GM12878 (cell line): ENCODE results near the gene SMC1B. TPM values are rescaled to one million over a fixed set of nuclear protein-coding genes. Genes with fewer than 3 reads are reported as not detected.

ENCODE experiments used
- ATAC-seq: fragments of 200-7000 bp; cut with Tn5 transposase; 3 replicates; pipeline ENCODE4 v1.9.1; 2020; ENCODE audit warnings: mild to moderate bottlenecking, moderate library complexity
- BruUV-seq: library from RNA; stranded (reverse); fragments of 400-500 nt; replicated peaks from 2 replicates; lab custom pipeline; 2021; lab: Mats Ljungman, UMichigan
- CTCF ChIA-PET: fragments of 300-600 bp; sonication (Branson Sonifier 250); formaldehyde crosslinking; extraction: SDS; loops from one replicate; lab custom pipeline; 2021; ENCODE audit warnings: inconsistent platforms; lab: Yijun Ruan, JAX
- POLR2A ChIA-PET: fragments of 350-600 bp; formaldehyde crosslinking; extraction: SDS; loops from one replicate; lab custom pipeline; 2021; ENCODE audit warnings: inconsistent platforms; lab: Charles Lee
- RAD21 ChIA-PET: fragments of 300-600 bp; sonication (Branson Sonifier 250); formaldehyde crosslinking; loops from one replicate; lab custom pipeline; 2023; ENCODE audit warnings: antibody characterized with exemption; ENCODE audit not compliant: unreplicated experiment; lab: Charles Lee
- SMC1A ChIA-PET: fragments of 300-600 bp; sonication (Branson Sonifier 250); formaldehyde crosslinking; loops from one replicate; lab custom pipeline; 2023; ENCODE audit not compliant: unreplicated experiment, uncharacterized antibody; lab: Charles Lee
- DNase-seq: peaks from one replicate; pipeline ENCODE4 v3.0.0-alpha.2; 2011; ENCODE audit warnings: low read depth, low spot score
- FAIRE-seq: peaks from 3 replicates; lab custom pipeline; 2011; peaks lifted over from hg19 to GRCh38; lab: Jason Lieb, UNC
- H2AFZ ChIP-seq: 2 replicates; pipeline ENCODE4 v1.6.0; 2011; ENCODE audit warnings: low read depth, low read length, control low read depth; ENCODE audit not compliant: control insufficient read depth
- H3K27ac ChIP-seq: 2 replicates; pipeline ENCODE4 v1.5.1; 2011; ENCODE audit warnings: control low read depth; ENCODE audit not compliant: control insufficient read depth, insufficient read depth
- H3K27me3 ChIP-seq, 2 experiments: replicated peaks in 1 of 2; 2 replicates each; pipeline versions ENCODE4 v1.6.0 to v1.6.1; 2011; ENCODE audit warnings: low read length in 1 of 2; ENCODE audit not compliant: control insufficient read depth in 2 of 2, insufficient read depth in 2 of 2
- H3K36me3 ChIP-seq, 2 experiments: 2 replicates each; pipeline ENCODE4 v1.5.1; 2011; ENCODE audit warnings: low read length in 1 of 2; ENCODE audit not compliant: control insufficient read depth in 2 of 2, insufficient read depth in 2 of 2
- H3K4me1 ChIP-seq: 2 replicates; pipeline ENCODE4 v1.6.1; 2011; ENCODE audit warnings: mild to moderate bottlenecking, low read length, moderate library complexity, mixed read lengths; ENCODE audit not compliant: control insufficient read depth, insufficient read depth
- H3K4me2 ChIP-seq: 2 replicates; pipeline ENCODE4 v1.6.0; 2011; ENCODE audit warnings: control low read depth; ENCODE audit not compliant: control insufficient read depth, insufficient read depth
- H3K4me3 ChIP-seq: fragments of 200-600 bp; sonication (generic); 2 replicates; pipeline ENCODE4 v1.5.1; 2016
- H3K79me2 ChIP-seq: 2 replicates; pipeline ENCODE4 v1.6.0; 2011; ENCODE audit warnings: low read length; ENCODE audit not compliant: control insufficient read depth, insufficient read depth
- H3K9ac ChIP-seq: 2 replicates; pipeline ENCODE4 v1.8.0; 2011; ENCODE audit warnings: low read length, control low read depth, mixed read lengths; ENCODE audit not compliant: control insufficient read depth, insufficient read depth
- H3K9me3 ChIP-seq: replicated peaks from 3 replicates; pipeline ENCODE4 v1.5.1; 2011; ENCODE audit warnings: mild to moderate bottlenecking, low read length; ENCODE audit not compliant: control insufficient read depth, insufficient read depth
- H4K20me1 ChIP-seq: 2 replicates; pipeline ENCODE4 v1.6.0; 2011; ENCODE audit not compliant: control insufficient read depth, insufficient read depth
- ATF3 ChIP-seq: IDR thresholded peaks from 2 replicates; pipeline ENCODE4 v1.6.1; 2011; ENCODE audit warnings: low read depth, mild to moderate bottlenecking, low read length, moderate library complexity, borderline replicate concordance; ENCODE audit errors: extremely low read depth
- CBX3 ChIP-seq: fragments of 200-600 bp; sonication (generic); IDR thresholded peaks from 2 replicates; pipeline ENCODE4 v1.6.1; 2016; ENCODE audit warnings: low read depth, borderline replicate concordance
- FOXM1 ChIP-seq: IDR thresholded peaks from 2 replicates; pipeline ENCODE4 v1.6.1; 2012; ENCODE audit warnings: low read depth, mild to moderate bottlenecking, inconsistent platforms, low read length, moderate library complexity
- HDAC6 ChIP-seq: fragments of 200-600 bp; sonication (generic); IDR thresholded peaks from one replicate; pipeline ENCODE4 v1.8.0; 2017; ENCODE audit warnings: antibody characterized with exemption; ENCODE audit not compliant: unreplicated experiment
- HSF1 ChIP-seq: fragments of 150-350 bp; IDR thresholded peaks from 2 replicates; pipeline ENCODE4 v1.6.1; 2014; ENCODE audit warnings: mild to moderate bottlenecking, low read depth, low read length
- NBN ChIP-seq: fragments of 450-650 bp; IDR thresholded peaks from 2 replicates; pipeline ENCODE4 v1.6.1; 2016
- NFYA ChIP-seq: IDR thresholded peaks from 2 replicates; pipeline ENCODE4 v1.6.1; 2011; ENCODE audit warnings: low read depth, mild to moderate bottlenecking, low read length, improper control_type of control experiment, borderline replicate concordance
- NKRF ChIP-seq: fragments of 450-650 bp; conservative IDR thresholded peaks from 2 replicates; pipeline ENCODE4 v1.6.1; 2017; ENCODE audit warnings: mild to moderate bottlenecking, moderate library complexity
- POLR2A ChIP-seq: IDR thresholded peaks from 2 replicates; pipeline ENCODE4 v1.6.1; 2011; ENCODE audit warnings: low read depth, mild to moderate bottlenecking, low read length
- RBBP5 ChIP-seq: fragments of 200-600 bp; sonication (generic); conservative IDR thresholded peaks from 2 replicates; pipeline ENCODE4 v1.6.1; 2016
- STAT3 ChIP-seq: IDR thresholded peaks from 2 replicates; pipeline ENCODE4 v1.6.1; 2011; ENCODE audit warnings: low read depth, low read length, improper control_type of control experiment
- TCF3 ChIP-seq: IDR thresholded peaks from 2 replicates; pipeline ENCODE4 v1.6.1; 2012; ENCODE audit warnings: low read depth, mild to moderate bottlenecking, low read length, borderline replicate concordance; ENCODE audit not compliant: insufficient read depth
- TCF7 ChIP-seq: IDR thresholded peaks from 2 replicates; pipeline ENCODE4 v1.6.1; 2014; ENCODE audit warnings: antibody characterized with exemption, borderline replicate concordance
- ZBED1 ChIP-seq: IDR thresholded peaks from 2 replicates; pipeline ENCODE4 v1.6.1; 2016; ENCODE audit warnings: borderline replicate concordance
- ZSCAN29 ChIP-seq: fragments of 450-650 bp; IDR thresholded peaks from 2 replicates; pipeline ENCODE4 v1.6.1; 2017; ENCODE audit warnings: mild to moderate bottlenecking, moderate library complexity
- WGBS: methylation state at CpG from one replicate; pipeline ENCODE4 v1.1.6; 2016; ENCODE audit warnings: low lambda C conversion rate; ENCODE audit not compliant: insufficient replicate concordance, insufficient coverage; ENCODE audit errors: missing lambda C conversion rate; 5-methylcytosine and 5-hydroxymethylcytosine counted together
- in situ Hi-C: fragments of 300-500 bp; cut with MboI; formaldehyde crosslinking; loops from 9 replicates; pipeline ENCODE4 v1.14.3; 2018; ENCODE audit warnings: mixed read lengths
- intact Hi-C: fragments of 100-400 bp; cut with micrococcal nuclease; formaldehyde crosslinking; loops from one replicate; pipeline ENCODE4 v1.14.2; 2022; ENCODE audit not compliant: unreplicated experiment
- polyA plus RNA-seq, 11 experiments: library from polyadenylated mRNA; depleted of rRNA in 4 of 11; unstranded in 6 of 11; stranded (reverse) in 5 of 11; fragments of >200 nt; fragmentation: Nextera tagmentation in 4 of 11; fragmentation: Illumina TruSeq in 1 of 11; extraction: Ambion mirVana in 4 of 11; extraction: Trizol in 1 of 11; gene quantifications; 1 replicate in 1 of 11; 2 replicates in 10 of 11; pipeline versions ENCODE4 v1.2.1 to v1.2.3, GENCODE V29; 2011 to 2016; ENCODE audit warnings: inconsistent platforms in 2 of 11, missing spikeins in 2 of 11, low read depth in 1 of 11
- total RNA-seq, 4 experiments: library from RNA; depleted of rRNA in 3 of 4; stranded (reverse); fragments of >200 nt in 3 of 4; fragmentation: Illumina TruSeq in 1 of 4; extraction: Trizol in 1 of 4; gene quantifications; 2 replicates each; pipeline versions ENCODE4 v1.2.1 to v1.2.3, GENCODE V29; 2013 to 2021

Gene SMC1B
- total and polyA plus RNA-seq, 10 of the 15 experiments (the other 5 are each of a cell fraction or from before 2014, with no cell fraction given): not detected

DNA sequence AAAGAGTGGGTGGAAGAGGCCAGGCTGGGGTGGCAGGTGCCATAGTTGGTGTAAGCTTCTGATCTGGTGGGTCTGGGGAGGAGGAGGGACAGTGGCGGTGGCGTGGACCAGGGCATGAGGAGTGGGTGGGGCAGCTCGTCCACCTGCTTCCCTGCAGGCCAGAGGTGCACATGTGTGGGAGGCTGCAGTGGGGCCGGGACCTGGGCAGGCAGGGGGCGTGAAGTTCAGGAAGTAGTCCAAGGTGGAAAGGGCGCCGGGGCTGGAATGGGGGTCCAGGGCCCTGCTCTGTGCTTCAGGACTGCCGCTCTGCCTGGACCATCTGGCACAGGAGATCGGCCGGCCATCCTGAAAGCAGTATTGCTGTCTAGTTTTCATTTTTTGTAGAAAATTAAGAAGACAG is 16.0 kb upstream of the SMC1B start (continued):
- no peak for TF ChIP-seq ZSCAN29
- no peak for TF ChIP-seq ATF3
- TF ChIP-seq TCF3: no peak

DNA sequence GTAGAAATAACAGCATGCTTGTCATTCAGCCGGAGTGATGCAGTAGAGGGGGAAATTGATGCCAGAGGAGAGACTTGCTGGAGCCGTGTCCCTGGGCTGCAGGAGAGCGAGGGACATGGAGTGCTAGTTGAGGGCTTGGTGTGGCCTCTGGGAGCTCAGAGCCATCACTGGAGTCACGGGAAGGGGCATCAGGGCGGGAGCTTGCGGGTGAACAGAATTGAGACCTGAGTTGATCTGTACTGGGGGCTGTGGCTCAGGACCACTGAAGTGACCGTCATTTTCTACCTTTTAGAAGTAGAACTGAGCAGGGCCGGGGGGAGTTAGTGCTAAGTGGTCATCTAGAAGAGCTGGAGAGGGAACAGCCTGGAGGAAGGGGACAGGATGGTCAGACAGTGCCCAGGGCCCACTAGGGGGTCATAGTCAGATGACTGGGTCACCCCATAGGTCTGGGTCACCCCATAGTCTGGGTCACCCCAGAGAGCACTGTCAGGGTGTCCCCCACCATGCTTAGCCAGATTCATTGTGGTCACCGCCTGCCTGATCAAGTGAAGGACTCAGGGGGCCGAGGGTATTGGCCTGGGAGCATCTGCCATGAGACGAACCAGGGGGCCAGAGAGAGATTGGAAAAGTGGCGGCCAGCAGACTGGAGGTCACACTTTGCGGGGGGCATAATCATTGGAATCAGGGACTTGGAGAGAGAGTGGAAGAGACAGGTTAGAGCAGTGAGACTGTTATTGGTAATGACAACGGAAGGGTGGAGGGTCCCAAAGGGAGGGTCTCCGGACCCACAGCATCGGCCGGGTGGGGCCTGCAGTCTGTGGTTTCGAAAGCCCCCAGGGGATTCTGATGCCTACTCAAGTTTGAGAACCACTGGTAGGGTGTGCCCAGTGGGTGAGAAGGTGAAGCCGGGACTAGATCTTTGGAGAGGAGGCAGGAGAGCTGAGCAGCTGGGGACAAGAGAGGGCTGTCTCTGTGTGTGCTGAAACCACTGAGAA is 15.3 kb upstream of the SMC1B start:
- TF ChIP-seq HSF1 (no peak), FOXM1 (no peak), POLR2A (no peak), TCF7 (no peak), ZBED1 (no peak), NKRF (no peak), NBN (no peak), CBX3 (no peak), STAT3 (no peak), RBBP5 (no peak), NFYA (no peak), HDAC6 (no peak)
- TF ChIP-seq, all 136 proteins: peak for 0
- in situ Hi-C loops: no loop called here
- Histone ChIP-seq H3K27me3 (no peaks in the 10 kb centered on the region; a peak in 1 of 4 replicates), H3K4me2 (no peak overlapping the region), H3K79me2 (no peaks in the 10 kb centered on the region), H4K20me1 (no peaks in the 10 kb centered on the region), H3K9me3 (no peaks in the 10 kb centered on the region; the same call in 2 of the 3 replicates), H3K4me1 (no peaks in the 10 kb centered on the region), H2AFZ (no peak overlapping the region), H3K9ac (no peak overlapping the region), H3K27ac (no peak overlapping the region), H3K4me3 (no peak overlapping the region), H3K36me3 (no peaks in the 10 kb centered on the region)
- no TSS peak for BruUV-seq
- no peak for FAIRE-seq
- WGBS: 28% methylated on average over 19 of the region's 19 CpGs
- ATAC-seq: no peak
- POLR2A ChIA-PET: interaction anchor here (0.5 kb wide), 1 partner anchor 15 kb away, joined by 3 read pairs; no protein-coding TSS in a partner anchor
- no peak for DNase-seq
- intact Hi-C loops: no loop called here
- RAD21 ChIA-PET: no interaction called here
- CTCF ChIA-PET: no interaction called here
- SMC1A ChIA-PET: no interaction called here
